ENCODE results near the gene NRG3.

GRCh38 chr10:82472406-82473335 lies 597.7 kb downstream of the NRG3 start:
- TF ChIP-seq, protein P1, sequence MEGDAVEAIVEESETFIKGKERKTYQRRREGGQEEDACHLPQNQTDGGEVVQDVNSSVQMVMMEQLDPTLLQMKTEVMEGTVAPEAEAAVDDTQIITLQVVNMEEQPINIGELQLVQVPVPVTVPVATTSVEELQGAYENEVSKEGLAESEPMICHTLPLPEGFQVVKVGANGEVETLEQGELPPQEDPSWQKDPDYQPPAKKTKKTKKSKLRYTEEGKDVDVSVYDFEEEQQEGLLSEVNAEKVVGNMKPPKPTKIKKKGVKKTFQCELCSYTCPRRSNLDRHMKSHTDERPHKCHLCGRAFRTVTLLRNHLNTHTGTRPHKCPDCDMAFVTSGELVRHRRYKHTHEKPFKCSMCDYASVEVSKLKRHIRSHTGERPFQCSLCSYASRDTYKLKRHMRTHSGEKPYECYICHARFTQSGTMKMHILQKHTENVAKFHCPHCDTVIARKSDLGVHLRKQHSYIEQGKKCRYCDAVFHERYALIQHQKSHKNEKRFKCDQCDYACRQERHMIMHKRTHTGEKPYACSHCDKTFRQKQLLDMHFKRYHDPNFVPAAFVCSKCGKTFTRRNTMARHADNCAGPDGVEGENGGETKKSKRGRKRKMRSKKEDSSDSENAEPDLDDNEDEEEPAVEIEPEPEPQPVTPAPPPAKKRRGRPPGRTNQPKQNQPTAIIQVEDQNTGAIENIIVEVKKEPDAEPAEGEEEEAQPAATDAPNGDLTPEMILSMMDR (IDR thresholded peaks at IDR 0.05 in 2 of 3, conservative IDR thresholded peaks at IDR 0.05 in 1 of 3; ENCODE audit: borderline replicate concordance in 1 of 3, insufficient read depth in 1 of 3, low read depth in 2 of 3, low read length in 2 of 3): no peak
- TF ChIP-seq CEBPB (IDR thresholded peaks at IDR 0.05; ENCODE audit: low read depth) (no peak), SIN3A (IDR thresholded peaks at IDR 0.05; ENCODE audit: low read depth) (no peak), POLR2A (IDR thresholded peaks at IDR 0.05; ENCODE audit: borderline replicate concordance, extremely low read depth, insufficient read depth, insufficient read length) (no peak), EZH2 (IDR thresholded peaks at IDR 0.05) (no peak), FOSL1 (IDR thresholded peaks at IDR 0.05; ENCODE audit: low read depth) (no peak), EGR1 (IDR thresholded peaks at IDR 0.05; ENCODE audit: low read depth) (no peak), ATF3 (IDR thresholded peaks at IDR 0.05) (no peak)
